ENCODE results near the gene NKX6-1.

The NKX6-1 gene

DNA sequence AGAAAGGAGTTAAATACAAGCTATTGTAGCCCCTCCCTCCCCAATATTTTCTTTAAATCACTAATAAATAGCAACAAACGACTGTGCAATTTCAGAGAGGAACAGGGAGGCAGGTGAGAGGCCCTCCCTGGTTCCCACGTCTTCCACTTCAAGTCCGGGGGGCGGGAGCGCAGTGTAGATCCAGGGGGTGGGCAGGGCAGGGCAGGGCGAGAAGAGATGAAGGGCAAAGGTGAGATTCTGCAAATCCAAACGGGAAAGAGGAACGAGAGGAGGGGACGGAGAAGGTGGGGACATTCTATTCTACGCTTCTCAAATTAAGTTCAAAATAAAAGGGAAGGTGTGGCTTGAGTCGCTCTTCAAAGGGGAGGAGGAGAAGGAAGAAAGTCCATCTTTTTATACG lies 6.8 kb downstream of the NKX6-1 start:
- H3K4me3 ChIP-seq (ENCODE audit: low read depth, low read length): no peak overlapping the region
- H3K27me3 ChIP-seq (ENCODE audit: insufficient read depth, low read length): peaks cover 100% of the 10 kb centered on the region
- no peaks in the 10 kb centered on the region for H3K79me2 ChIP-seq (ENCODE audit: control insufficient read depth, insufficient read depth, low read length, unreplicated experiment)
- H3K4me1 ChIP-seq (ENCODE audit: control insufficient read depth, insufficient read depth, low read length, unreplicated experiment): no peaks in the 10 kb centered on the region
- no peak overlapping the region for H2AFZ ChIP-seq (ENCODE audit: low read length, unreplicated experiment)
- no peak overlapping the region for H3K27ac ChIP-seq (ENCODE audit: low read depth, low read length)
- no peaks in the 10 kb centered on the region for H3K36me3 ChIP-seq (ENCODE audit: insufficient read depth, low read length)

DNA sequence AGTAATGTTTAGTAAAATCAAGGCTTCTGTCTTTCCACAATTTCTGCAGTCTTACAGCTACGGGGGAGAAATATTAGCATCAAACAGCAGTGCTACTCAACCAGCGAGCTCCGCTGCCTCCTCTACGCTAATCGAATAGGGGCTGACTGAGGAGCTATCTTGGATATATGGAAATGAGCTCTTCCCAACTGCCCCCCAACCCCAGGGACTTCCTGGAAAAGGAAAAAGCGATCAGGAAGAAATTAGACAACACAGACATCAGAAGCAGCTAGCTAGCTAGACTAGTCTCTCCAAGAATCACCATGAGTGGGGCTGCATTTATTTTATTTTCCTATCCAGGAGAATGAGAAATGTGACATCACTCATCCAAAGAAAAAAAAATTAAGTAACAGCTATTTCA lies 7.6 kb downstream of the NKX6-1 start:
- Histone ChIP-seq H3K4me3 (ENCODE audit: low read depth, low read length) (no peak overlapping the region), H3K4me1 (ENCODE audit: control insufficient read depth, insufficient read depth, low read length, unreplicated experiment) (no peaks in the 10 kb centered on the region), H3K36me3 (ENCODE audit: insufficient read depth, low read length) (no peaks in the 10 kb centered on the region), H3K27ac (ENCODE audit: low read depth, low read length) (no peak overlapping the region), H2AFZ (ENCODE audit: low read length, unreplicated experiment) (no peak overlapping the region), H3K79me2 (ENCODE audit: control insufficient read depth, insufficient read depth, low read length, unreplicated experiment) (no peaks in the 10 kb centered on the region), H3K27me3 (ENCODE audit: insufficient read depth, low read length) (peaks cover 99% of the 10 kb centered on the region)

DNA sequence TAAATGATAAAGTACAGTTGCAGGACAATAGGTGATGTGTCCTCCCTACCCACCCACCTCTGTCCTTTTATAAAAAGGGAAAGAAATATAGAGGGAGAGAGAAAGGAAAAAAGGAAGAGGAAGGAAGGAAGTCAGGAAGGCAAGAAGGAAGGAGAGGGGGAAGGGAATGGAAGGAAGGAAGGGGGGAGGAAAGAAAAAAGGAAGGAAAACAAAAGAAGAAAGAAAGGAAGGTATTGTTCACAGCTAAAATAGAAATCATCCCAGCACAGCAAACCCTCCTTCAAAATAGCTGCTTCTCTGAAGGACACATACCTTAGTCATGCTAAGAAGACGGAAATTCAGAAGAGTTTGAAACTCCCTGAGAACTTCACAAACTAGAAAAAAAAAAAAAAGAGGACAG lies 8.4 kb downstream of the NKX6-1 start:
- Histone ChIP-seq H3K4me3 (ENCODE audit: low read depth, low read length) (no peak overlapping the region), H3K27me3 (ENCODE audit: insufficient read depth, low read length) (peaks cover 99% of the 10 kb centered on the region), H3K79me2 (ENCODE audit: control insufficient read depth, insufficient read depth, low read length, unreplicated experiment) (no peaks in the 10 kb centered on the region), H2AFZ (ENCODE audit: low read length, unreplicated experiment) (no peak overlapping the region), H3K36me3 (ENCODE audit: insufficient read depth, low read length) (no peaks in the 10 kb centered on the region), H3K27ac (ENCODE audit: low read depth, low read length) (no peak overlapping the region), H3K4me1 (ENCODE audit: control insufficient read depth, insufficient read depth, low read length, unreplicated experiment) (no peaks in the 10 kb centered on the region)

DNA sequence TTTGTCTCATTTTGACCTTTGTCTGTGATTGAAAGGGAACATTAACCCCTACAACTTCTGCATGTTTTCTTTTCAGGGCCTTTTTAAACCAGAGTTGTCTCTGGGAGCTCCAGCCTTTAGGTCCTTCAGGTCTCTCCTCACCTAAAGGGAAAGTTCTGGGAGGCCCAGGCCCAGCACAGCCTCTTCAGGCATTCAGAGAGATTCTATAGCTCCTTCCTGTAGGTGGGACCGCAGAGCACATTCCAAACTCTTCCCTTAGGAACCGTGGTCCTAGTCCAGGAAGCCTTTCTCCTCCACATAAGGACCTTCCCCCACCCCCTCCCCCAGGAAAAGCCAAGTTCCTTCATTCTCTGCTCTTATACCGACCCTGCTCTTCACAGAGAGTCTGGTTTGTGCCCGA lies 14.9 kb downstream of the NKX6-1 start:
- Histone ChIP-seq H3K79me2 (ENCODE audit: control insufficient read depth, insufficient read depth, low read length, unreplicated experiment) (no peaks in the 10 kb centered on the region), H3K27me3 (ENCODE audit: insufficient read depth, low read length) (peaks cover 99% of the 10 kb centered on the region), H2AFZ (ENCODE audit: low read length, unreplicated experiment) (no peak overlapping the region), H3K36me3 (ENCODE audit: insufficient read depth, low read length) (no peaks in the 10 kb centered on the region), H3K4me1 (ENCODE audit: control insufficient read depth, insufficient read depth, low read length, unreplicated experiment) (no peaks in the 10 kb centered on the region), H3K4me3 (ENCODE audit: low read depth, low read length) (no peak overlapping the region), H3K27ac (ENCODE audit: low read depth, low read length) (no peak overlapping the region)

DNA sequence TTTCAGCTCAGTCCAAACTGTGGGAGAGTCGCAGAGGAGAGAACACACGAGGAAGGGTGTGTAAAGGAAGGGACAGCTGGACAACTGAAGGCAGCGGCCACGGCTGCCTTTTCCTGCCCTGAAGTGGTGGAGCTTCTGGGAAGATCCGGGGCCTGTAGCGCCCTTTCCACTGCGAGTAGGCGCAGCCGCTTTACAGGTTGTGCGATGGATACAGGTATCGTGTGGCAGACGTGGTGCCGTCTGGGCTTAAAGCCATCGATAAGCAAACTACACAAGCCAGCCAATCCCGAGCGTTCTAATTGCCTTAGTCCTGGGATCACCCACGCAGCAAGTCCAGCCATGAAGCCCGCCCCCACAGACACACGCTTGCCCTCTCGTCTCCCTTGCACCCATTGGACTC lies 15.4 kb downstream of the NKX6-1 start:
- Histone ChIP-seq H3K36me3 (ENCODE audit: insufficient read depth, low read length) (no peaks in the 10 kb centered on the region), H3K79me2 (ENCODE audit: control insufficient read depth, insufficient read depth, low read length, unreplicated experiment) (no peaks in the 10 kb centered on the region), H2AFZ (ENCODE audit: low read length, unreplicated experiment) (no peak overlapping the region), H3K4me3 (ENCODE audit: low read depth, low read length) (no peak overlapping the region), H3K27me3 (ENCODE audit: insufficient read depth, low read length) (peaks cover 99% of the 10 kb centered on the region), H3K4me1 (ENCODE audit: control insufficient read depth, insufficient read depth, low read length, unreplicated experiment) (no peaks in the 10 kb centered on the region), H3K27ac (ENCODE audit: low read depth, low read length) (no peak overlapping the region)

DNA sequence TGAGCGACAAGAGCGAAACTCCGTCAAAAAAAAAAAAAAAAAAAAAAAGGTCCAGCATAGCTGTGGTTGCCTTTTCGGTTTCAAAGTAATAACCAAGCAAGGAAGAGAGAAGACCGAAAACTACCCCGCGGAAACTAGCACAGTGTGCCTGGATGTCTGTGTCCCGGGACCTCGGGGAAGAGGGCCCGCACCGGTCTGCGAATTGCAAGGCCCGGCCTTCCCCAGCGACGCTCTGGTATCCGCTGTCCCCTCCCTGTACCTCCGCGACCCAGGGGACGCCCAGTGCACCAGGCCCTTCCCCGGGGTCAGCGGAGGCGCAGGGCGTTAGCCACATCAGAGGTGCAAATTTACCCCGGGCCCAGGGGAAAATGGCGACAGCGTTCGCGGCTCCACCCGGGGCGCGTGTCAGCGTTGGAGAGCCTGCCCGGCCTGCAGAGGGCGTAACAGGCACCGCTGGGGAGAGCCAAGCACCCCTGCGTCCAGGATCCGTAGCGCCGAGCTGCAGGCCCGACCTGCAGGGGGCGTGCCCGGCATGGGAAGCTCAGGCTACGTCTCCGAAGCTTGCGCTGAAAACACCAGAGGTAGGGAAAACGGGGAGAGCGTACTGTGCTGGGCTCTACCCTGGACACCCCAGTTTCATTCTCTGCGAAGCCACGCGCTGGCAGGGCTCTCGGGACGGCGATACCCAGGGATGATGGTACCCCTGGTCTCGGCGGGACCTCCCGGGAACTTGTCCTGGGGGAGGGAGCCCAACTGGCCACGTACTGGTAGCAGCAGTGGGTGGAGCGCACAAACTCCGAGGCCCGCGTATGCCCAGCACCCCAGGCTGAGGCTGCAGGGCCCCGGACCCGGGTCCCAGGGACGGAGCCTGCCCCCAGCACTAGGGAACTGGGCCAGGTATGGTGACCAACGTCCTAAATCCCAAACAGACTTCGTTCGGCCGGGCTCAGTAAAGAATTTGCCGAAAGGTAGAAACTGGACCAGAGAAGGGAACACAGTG lies 16.2 kb downstream of the NKX6-1 start:
- Histone ChIP-seq H3K4me1 (ENCODE audit: control insufficient read depth, insufficient read depth, low read length, unreplicated experiment) (no peaks in the 10 kb centered on the region), H2AFZ (ENCODE audit: low read length, unreplicated experiment) (no peak overlapping the region), H3K27me3 (ENCODE audit: insufficient read depth, low read length) (peaks cover 99% of the 10 kb centered on the region), H3K27ac (ENCODE audit: low read depth, low read length) (no peak overlapping the region), H3K79me2 (ENCODE audit: control insufficient read depth, insufficient read depth, low read length, unreplicated experiment) (no peaks in the 10 kb centered on the region), H3K4me3 (ENCODE audit: low read depth, low read length) (no peak overlapping the region), H3K36me3 (ENCODE audit: insufficient read depth, low read length) (no peaks in the 10 kb centered on the region)

DNA sequence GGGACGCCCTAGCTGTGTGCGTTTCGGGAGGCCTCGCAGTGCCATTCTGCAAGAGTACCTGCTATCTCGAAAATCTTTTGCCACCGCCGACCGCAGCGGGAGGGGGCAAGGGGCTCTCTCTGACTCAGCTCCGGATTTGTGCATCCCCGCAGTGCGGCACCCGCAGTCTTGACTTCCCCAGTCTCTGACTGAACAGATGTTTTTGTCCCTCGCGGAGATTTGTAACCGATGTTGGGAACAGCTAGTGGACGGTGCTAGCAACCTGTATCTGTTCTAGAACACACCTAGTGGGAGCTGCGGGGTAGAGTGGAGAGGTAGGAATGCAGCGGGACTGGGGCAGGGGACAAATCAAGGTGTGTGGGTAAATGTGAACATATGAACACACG lies 17.2 kb downstream of the NKX6-1 start:
- no peaks in the 10 kb centered on the region for H3K4me1 ChIP-seq (ENCODE audit: control insufficient read depth, insufficient read depth, low read length, unreplicated experiment)
- no peak overlapping the region for H3K27ac ChIP-seq (ENCODE audit: low read depth, low read length)
- no peak overlapping the region for H3K4me3 ChIP-seq (ENCODE audit: low read depth, low read length)
- H3K79me2 ChIP-seq (ENCODE audit: control insufficient read depth, insufficient read depth, low read length, unreplicated experiment): no peaks in the 10 kb centered on the region
- H3K27me3 ChIP-seq (ENCODE audit: insufficient read depth, low read length): peaks cover 99% of the 10 kb centered on the region
- no peaks in the 10 kb centered on the region for H3K36me3 ChIP-seq (ENCODE audit: insufficient read depth, low read length)
- H2AFZ ChIP-seq (ENCODE audit: low read length, unreplicated experiment): no peak overlapping the region

DNA sequence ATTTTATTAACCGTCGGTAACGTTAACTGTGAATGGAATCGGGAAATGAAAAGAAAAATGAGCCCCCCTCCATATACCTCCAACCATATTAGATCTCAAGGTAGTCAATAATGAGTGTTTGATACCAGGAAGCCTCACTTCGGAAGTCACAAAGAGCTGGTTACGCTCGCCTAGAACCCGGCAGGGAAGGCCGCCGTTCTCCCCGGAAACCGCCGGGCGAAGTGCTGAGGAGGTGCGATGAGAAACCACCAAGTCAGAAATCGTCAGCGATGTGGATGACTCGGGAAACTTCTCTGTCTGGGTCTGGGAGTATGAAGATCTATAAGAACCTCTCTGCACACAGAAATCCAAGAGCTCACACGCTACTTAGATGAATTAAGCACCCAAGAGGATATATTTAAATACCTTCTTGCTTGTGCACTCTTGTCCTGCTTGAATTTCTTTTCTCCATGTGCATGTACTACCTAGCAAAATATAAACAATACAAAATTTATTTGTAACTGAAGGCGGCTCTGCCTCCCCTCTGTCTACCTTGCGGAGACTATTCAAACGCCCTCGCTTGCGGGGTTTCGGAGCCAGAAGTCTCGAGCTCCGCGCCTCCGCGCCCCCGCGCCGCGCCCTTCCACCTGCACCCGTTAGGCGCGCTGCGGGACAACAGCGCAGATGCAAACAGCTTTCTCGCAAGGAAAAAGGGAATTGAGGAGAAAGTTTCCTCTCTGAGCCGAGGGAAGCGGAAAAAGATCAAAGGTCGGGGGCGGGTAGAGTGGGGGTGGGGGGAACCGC lies 17.8 kb downstream of the NKX6-1 start:
- no peak overlapping the region for H3K27ac ChIP-seq (ENCODE audit: low read depth, low read length)
- no peaks in the 10 kb centered on the region for H3K36me3 ChIP-seq (ENCODE audit: insufficient read depth, low read length)
- no peaks in the 10 kb centered on the region for H3K79me2 ChIP-seq (ENCODE audit: control insufficient read depth, insufficient read depth, low read length, unreplicated experiment)
- peaks cover 99% of the 10 kb centered on the region for H3K27me3 ChIP-seq (ENCODE audit: insufficient read depth, low read length)
- no peak overlapping the region for H3K4me3 ChIP-seq (ENCODE audit: low read depth, low read length)
- H2AFZ ChIP-seq (ENCODE audit: low read length, unreplicated experiment): no peak overlapping the region
- H3K4me1 ChIP-seq (ENCODE audit: control insufficient read depth, insufficient read depth, low read length, unreplicated experiment): no peaks in the 10 kb centered on the region

DNA sequence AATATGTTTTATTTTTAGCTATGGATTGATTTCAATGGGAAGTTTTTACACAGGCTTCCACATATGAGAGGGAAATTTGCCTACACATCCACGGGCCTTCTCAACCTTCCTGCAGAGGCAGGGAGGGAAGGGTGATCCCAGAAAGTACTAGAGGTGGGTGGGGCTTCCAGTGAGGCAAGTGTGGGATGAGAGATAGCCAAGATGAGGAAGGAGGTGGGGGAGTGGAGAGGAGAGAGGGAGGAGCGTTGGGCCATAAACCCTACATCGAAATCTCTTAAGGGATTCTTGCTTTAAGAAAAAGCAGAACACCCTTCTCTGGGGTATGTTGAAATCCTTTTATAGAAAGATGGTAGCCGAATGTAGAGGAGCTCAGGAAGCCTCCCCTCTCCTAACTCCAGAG lies 19.0 kb downstream of the NKX6-1 start:
- no peaks in the 10 kb centered on the region for H3K36me3 ChIP-seq (ENCODE audit: insufficient read depth, low read length)
- H3K4me3 ChIP-seq (ENCODE audit: low read depth, low read length): no peak overlapping the region
- peaks cover 92% of the 10 kb centered on the region for H3K27me3 ChIP-seq (ENCODE audit: insufficient read depth, low read length)

DNA sequence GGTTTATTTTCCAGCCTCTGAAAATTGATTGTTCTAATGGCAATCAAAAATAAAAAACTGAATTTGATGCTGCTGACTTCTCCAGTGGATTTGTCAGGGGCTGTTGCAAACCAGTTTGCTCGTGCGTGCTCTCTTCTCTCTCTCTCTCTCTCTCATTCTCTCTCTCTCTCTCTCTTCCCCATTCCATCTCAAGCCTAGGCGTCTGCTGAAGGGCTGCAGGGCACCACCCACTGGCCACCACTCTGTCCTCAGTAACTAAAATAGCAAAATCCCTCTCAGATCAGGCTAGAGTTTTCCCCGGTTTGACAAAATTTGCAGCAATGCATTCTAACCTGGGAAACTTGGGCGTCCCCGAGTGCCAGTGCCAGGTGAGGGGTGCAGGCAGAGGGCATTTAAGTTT lies 19.4 kb downstream of the NKX6-1 start:
- no peaks in the 10 kb centered on the region for H3K79me2 ChIP-seq (ENCODE audit: control insufficient read depth, insufficient read depth, low read length, unreplicated experiment)
- no peak overlapping the region for H2AFZ ChIP-seq (ENCODE audit: low read length, unreplicated experiment)
- H3K4me3 ChIP-seq (ENCODE audit: low read depth, low read length): no peak overlapping the region
- H3K27me3 ChIP-seq (ENCODE audit: insufficient read depth, low read length): peaks cover 87% of the 10 kb centered on the region
- no peaks in the 10 kb centered on the region for H3K4me1 ChIP-seq (ENCODE audit: control insufficient read depth, insufficient read depth, low read length, unreplicated experiment)
- H3K27ac ChIP-seq (ENCODE audit: low read depth, low read length): no peak overlapping the region
- no peaks in the 10 kb centered on the region for H3K36me3 ChIP-seq (ENCODE audit: insufficient read depth, low read length)

More for the DNA sequence above, 19.0 kb downstream of the NKX6-1 start:
- Histone ChIP-seq H3K79me2 (ENCODE audit: control insufficient read depth, insufficient read depth, low read length, unreplicated experiment) (no peaks in the 10 kb centered on the region), H3K27ac (ENCODE audit: low read depth, low read length) (no peak overlapping the region), H3K4me1 (ENCODE audit: control insufficient read depth, insufficient read depth, low read length, unreplicated experiment) (no peaks in the 10 kb centered on the region), H2AFZ (ENCODE audit: low read length, unreplicated experiment) (no peak overlapping the region)
